Measurements from ENCODE around the gene VPS37C. TPM values are rescaled to one million over a fixed set of nuclear protein-coding genes. Genes with fewer than 3 reads are reported as not detected.
"Not testable (repeated sequence)": the region's sequence is repeated elsewhere in the genome, so short reads cannot be mapped to it uniquely, and the experiment has no call there.

Gene VPS37C
- total RNA-seq, 1 donor from 2014 or later = 27.8 TPM

- peaks cover 7% of the 10 kb centered on the region for H3K27me3 Mint-ChIP-seq
- H3K4me3 Mint-ChIP-seq = no peak overlapping the region
- H3K9me3 Mint-ChIP-seq = no peaks in the 10 kb centered on the region
- DNase-seq (ENCODE audit: extremely low spot score, unreplicated experiment) = no peak
- no peaks in the 10 kb centered on the region for H3K4me1 Mint-ChIP-seq (ENCODE audit: unreplicated experiment)
- TF ChIP-seq CTCF (conservative IDR thresholded peaks at IDR 0.05) = no peak
- H3K36me3 Mint-ChIP-seq = no peaks in the 10 kb centered on the region
- no peak overlapping the region for H3K27ac Mint-ChIP-seq
Observed at GRCh38 chr11:61172356-61172755, 11.1 kb upstream of the VPS37C start.

GRCh38 chr11:61171907-61172306 lies 10.7 kb upstream of the VPS37C start:
- DNase-seq (ENCODE audit: extremely low spot score, unreplicated experiment) = no peak
- Mint-ChIP-seq H3K4me3 (no peak overlapping the region), H3K27me3 (peaks cover 7% of the 10 kb centered on the region), H3K27ac (no peak overlapping the region), H3K9me3 (no peaks in the 10 kb centered on the region), H3K36me3 (no peaks in the 10 kb centered on the region), H3K4me1 (ENCODE audit: unreplicated experiment) (no peaks in the 10 kb centered on the region)
- TF ChIP-seq CTCF (conservative IDR thresholded peaks at IDR 0.05) = no peak

GRCh38 chr11:61170566-61170965 lies 9.3 kb upstream of the VPS37C start:
- no peak for DNase-seq (ENCODE audit: extremely low spot score, unreplicated experiment)
- no peaks in the 10 kb centered on the region for H3K36me3 Mint-ChIP-seq
- no peaks in the 10 kb centered on the region for H3K4me1 Mint-ChIP-seq (ENCODE audit: unreplicated experiment)

GRCh38 chr11:61168800-61169199 lies 7.6 kb upstream of the VPS37C start:
- Mint-ChIP-seq H3K27me3 (no peaks in the 10 kb centered on the region), H3K27ac (no peak overlapping the region), H3K4me3 (no peak overlapping the region), H3K9me3 (no peaks in the 10 kb centered on the region), H3K36me3 (no peaks in the 10 kb centered on the region), H3K4me1 (ENCODE audit: unreplicated experiment) (no peaks in the 10 kb centered on the region)
- no peak for DNase-seq (ENCODE audit: extremely low spot score, unreplicated experiment)
- TF ChIP-seq CTCF (conservative IDR thresholded peaks at IDR 0.05) = no peak

More at GRCh38 chr11:61170566-61170965, 9.3 kb upstream of the VPS37C start:
- Mint-ChIP-seq H3K27me3 (peaks cover 4% of the 10 kb centered on the region), H3K9me3 (no peaks in the 10 kb centered on the region), H3K4me3 (no peak overlapping the region), H3K27ac (no peak overlapping the region)
- TF ChIP-seq CTCF (conservative IDR thresholded peaks at IDR 0.05) = no peak

GRCh38 chr11:61168042-61168688 lies 6.9 kb upstream of the VPS37C start:
- no peak for DNase-seq (ENCODE audit: extremely low spot score, unreplicated experiment)
- Mint-ChIP-seq H3K27ac (no peak overlapping the region), H3K4me3 (no peak overlapping the region), H3K36me3 (no peaks in the 10 kb centered on the region), H3K9me3 (no peaks in the 10 kb centered on the region), H3K4me1 (ENCODE audit: unreplicated experiment) (peaks cover under 1% of the 10 kb centered on the region), H3K27me3 (no peaks in the 10 kb centered on the region)
- no peak for TF ChIP-seq CTCF (conservative IDR thresholded peaks at IDR 0.05)

GRCh38 chr11:61166331-61166730 lies 5.1 kb upstream of the VPS37C start:
- H3K9me3 Mint-ChIP-seq; DNase-seq (ENCODE audit: extremely low spot score, unreplicated experiment); H3K27ac Mint-ChIP-seq; H3K4me3 Mint-ChIP-seq; H3K36me3 Mint-ChIP-seq; H3K27me3 Mint-ChIP-seq: not testable (repeated sequence)
- peaks cover 12% of the 10 kb centered on the region for H3K4me1 Mint-ChIP-seq (ENCODE audit: unreplicated experiment)

- not testable (repeated sequence) for H3K4me3 Mint-ChIP-seq; H3K9me3 Mint-ChIP-seq; DNase-seq (ENCODE audit: extremely low spot score, unreplicated experiment); H3K27me3 Mint-ChIP-seq; H3K36me3 Mint-ChIP-seq
- Mint-ChIP-seq H3K27ac (peak overlapping the region; percentile 69), H3K4me1 (ENCODE audit: unreplicated experiment) (peaks cover 12% of the 10 kb centered on the region)
Observed at GRCh38 chr11:61165785-61166184, 4.6 kb upstream of the VPS37C start.

All from type B pancreatic cell (in vitro differentiated cells).